WTC11 (cell line): ENCODE data around the gene USP26. TPM values are rescaled to one million over a fixed set of nuclear protein-coding genes. Genes with fewer than 3 reads are reported as not detected.

ENCODE experiments used
- ATAC-seq: fragments of 200-7000 bp; cut with Tn5 transposase; 2 replicates; pipeline ENCODE4 v1.10.0; 2021; ENCODE audit warnings: mild to moderate bottlenecking, moderate library complexity
- CTCF ChIA-PET: fragments of 300-600 bp; sonication (Branson Sonifier 250); formaldehyde crosslinking; loops from one replicate; lab custom pipeline; 2021; ENCODE audit warnings: antibody characterized with exemption; lab: Charles Lee
- POLR2A ChIA-PET: fragments of 350-600 bp; sonication (Branson Sonifier 250); formaldehyde crosslinking; loops from one replicate; lab custom pipeline; 2021; ENCODE audit warnings: antibody characterized with exemption; lab: Charles Lee
- DNase-seq: peaks from one replicate; pipeline ENCODE4 v3.0.0; 2021; ENCODE audit warnings: low spot score
- H3K27ac Mint-ChIP-seq: 2 replicates; pipeline ENCODE4 v1.8.0; 2021; ENCODE audit warnings: mixed read lengths
- H3K27me3 Mint-ChIP-seq: 2 replicates; pipeline ENCODE4 v1.8.0; 2021; ENCODE audit warnings: low read depth, mild to moderate bottlenecking, moderate library complexity, mixed read lengths
- H3K36me3 Mint-ChIP-seq: 2 replicates; pipeline ENCODE4 v1.8.0; 2021; ENCODE audit warnings: mixed read lengths
- H3K4me1 Mint-ChIP-seq: 2 replicates; pipeline ENCODE4 v1.8.0; 2022; ENCODE audit warnings: mixed read lengths
- H3K4me3 Mint-ChIP-seq: 2 replicates; pipeline ENCODE4 v1.8.0; 2021; ENCODE audit warnings: mild to moderate bottlenecking, moderate library complexity, mixed read lengths
- H3K9me3 Mint-ChIP-seq: 2 replicates; pipeline ENCODE4 v1.8.0; 2021; ENCODE audit warnings: mixed read lengths
- CREM ChIP-seq: sonication (generic); formaldehyde crosslinking; IDR thresholded peaks from 2 replicates; pipeline ENCODE4 v1.8.1; 2022; ENCODE audit warnings: mild to moderate bottlenecking, missing genetic modification reagents, moderate library complexity
- EMX1 ChIP-seq: fragments of 250-450 bp; sonication (Bioruptor Pico); IDR thresholded peaks from 2 replicates; pipeline ENCODE4 v1.8.0; 2021; ENCODE audit warnings: mild to moderate bottlenecking
- FOXK1 ChIP-seq: sonication (generic); formaldehyde crosslinking; IDR thresholded peaks from 2 replicates; pipeline ENCODE4 v1.8.0; 2022; ENCODE audit warnings: mild to moderate bottlenecking, moderate library complexity, missing genetic modification reagents
- FOXP1 ChIP-seq: sonication (generic); formaldehyde crosslinking; IDR thresholded peaks from 2 replicates; pipeline ENCODE4 v1.8.0; 2022; ENCODE audit warnings: missing genetic modification reagents, mild to moderate bottlenecking, moderate library complexity, borderline replicate concordance
- GABPB1 ChIP-seq: sonication (generic); formaldehyde crosslinking; IDR thresholded peaks from 2 replicates; pipeline ENCODE4 v1.8.1; 2023; ENCODE audit warnings: mild to moderate bottlenecking, missing genetic modification reagents
- GTF2I ChIP-seq: fragments of 250-450 bp; sonication (Bioruptor Pico); conservative IDR thresholded peaks from 2 replicates; pipeline ENCODE4 v1.4.0; 2021; ENCODE audit warnings: mild to moderate bottlenecking
- NFATC4 ChIP-seq: fragments of 250-450 bp; sonication (Bioruptor Pico); IDR thresholded peaks from 2 replicates; pipeline ENCODE4 v1.9.0; 2021; ENCODE audit warnings: mild to moderate bottlenecking
- NFE2L1 ChIP-seq: sonication (generic); formaldehyde crosslinking; IDR thresholded peaks from 2 replicates; pipeline ENCODE4 v1.8.1; 2023; ENCODE audit warnings: missing genetic modification reagents
- NFYB ChIP-seq: sonication (generic); formaldehyde crosslinking; conservative IDR thresholded peaks from 2 replicates; pipeline ENCODE4 v1.8.0; 2022; ENCODE audit warnings: low read depth, missing genetic modification reagents
- NR2C2 ChIP-seq: sonication (generic); formaldehyde crosslinking; IDR thresholded peaks from 2 replicates; pipeline ENCODE4 v1.8.0; 2022; ENCODE audit warnings: mild to moderate bottlenecking, missing genetic modification reagents
- NR3C1 ChIP-seq: sonication (generic); formaldehyde crosslinking; conservative IDR thresholded peaks from 2 replicates; pipeline ENCODE4 v1.8.1; 2023; ENCODE audit warnings: low read depth, mild to moderate bottlenecking, missing genetic modification reagents
- RELA ChIP-seq: sonication (generic); formaldehyde crosslinking; IDR thresholded peaks from 2 replicates; pipeline ENCODE4 v1.8.1; 2022; ENCODE audit warnings: missing genetic modification reagents, mild to moderate bottlenecking, borderline replicate concordance
- SP1 ChIP-seq: sonication (generic); formaldehyde crosslinking; conservative IDR thresholded peaks from 2 replicates; pipeline ENCODE4 v1.8.1; 2022; ENCODE audit warnings: missing genetic modification reagents
- ZBTB21 ChIP-seq: sonication (generic); formaldehyde crosslinking; IDR thresholded peaks from 2 replicates; pipeline ENCODE4 v1.8.1; 2023; ENCODE audit warnings: mild to moderate bottlenecking, missing genetic modification reagents, borderline replicate concordance
- ZNF219 ChIP-seq: sonication (generic); formaldehyde crosslinking; IDR thresholded peaks from 2 replicates; pipeline ENCODE4 v1.8.0; 2023; ENCODE audit warnings: missing genetic modification reagents, mild to moderate bottlenecking, borderline replicate concordance
- ZNF232 ChIP-seq: sonication (generic); formaldehyde crosslinking; IDR thresholded peaks from 2 replicates; pipeline ENCODE4 v1.8.0; 2022; ENCODE audit warnings: mild to moderate bottlenecking, missing genetic modification reagents
- ZNF671 ChIP-seq: fragments of 250-450 bp; sonication (Bioruptor Pico); IDR thresholded peaks from 2 replicates; pipeline ENCODE4 v1.8.0; 2021; ENCODE audit warnings: mild to moderate bottlenecking
- total RNA-seq: library from RNA; stranded (reverse); gene quantifications from 3 replicates; pipeline ENCODE4 v1.2.3, GENCODE V29; 2021
- TF ChIP-seq, protein P1 (sequence below): sonication (generic); formaldehyde crosslinking; IDR thresholded peaks from 2 replicates; pipeline ENCODE4 v1.8.1; 2023; ENCODE audit warnings: mild to moderate bottlenecking, missing genetic modification reagents, moderate library complexity
- TF ChIP-seq, protein P2 (sequence below): sonication (generic); formaldehyde crosslinking; IDR thresholded peaks from 2 replicates; pipeline ENCODE4 v1.8.1; 2023; ENCODE audit warnings: mild to moderate bottlenecking, missing genetic modification reagents
- TF ChIP-seq, protein P3 (sequence below): sonication (generic); formaldehyde crosslinking; IDR thresholded peaks from 2 replicates; pipeline ENCODE4 v1.8.0; 2022; ENCODE audit warnings: mild to moderate bottlenecking, missing genetic modification reagents
- TF ChIP-seq, protein P4 (sequence below): fragments of 250-450 bp; sonication (Bioruptor Pico); IDR thresholded peaks from 2 replicates; pipeline ENCODE4 v1.9.0; 2021; ENCODE audit warnings: mild to moderate bottlenecking
- TF ChIP-seq, protein P5 (sequence below): fragments of 250-450 bp; sonication (Bioruptor Pico); IDR thresholded peaks from 2 replicates; pipeline ENCODE4 v1.9.0; 2021; ENCODE audit warnings: mild to moderate bottlenecking, borderline replicate concordance
- TF ChIP-seq, protein P6 (sequence below): sonication (generic); formaldehyde crosslinking; IDR thresholded peaks from 2 replicates; pipeline ENCODE4 v1.8.0; 2022; ENCODE audit warnings: missing genetic modification reagents
- TF ChIP-seq, protein P7 (sequence below): sonication (generic); formaldehyde crosslinking; IDR thresholded peaks from 2 replicates; pipeline ENCODE4 v1.8.1; 2023; ENCODE audit warnings: mild to moderate bottlenecking, moderate library complexity, missing genetic modification reagents

The USP26 gene
- total RNA-seq, 1 experiment from 2014 or later, result 0.11 TPM

DNA sequence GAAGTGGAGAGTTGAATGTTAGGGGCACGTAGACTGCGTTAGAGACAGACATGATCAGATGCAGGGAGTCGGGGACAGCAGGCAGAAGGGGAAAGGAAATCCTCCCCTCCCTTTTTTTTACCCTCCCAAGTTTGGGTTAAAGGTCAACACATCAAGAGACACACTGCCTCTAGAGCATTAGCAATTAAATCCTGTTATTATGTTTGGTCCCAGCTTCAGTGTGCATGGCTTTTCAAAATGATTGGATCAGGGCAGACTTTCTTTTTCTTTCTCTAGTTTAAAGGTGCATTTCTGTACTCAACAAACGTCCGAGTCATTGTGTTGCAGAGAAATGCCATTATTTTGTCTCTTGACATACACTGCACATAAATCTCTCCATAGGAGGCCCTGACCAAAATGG lies 63.9 kb downstream of the USP26 start:
- ATAC-seq (no peak), DNase-seq (no peak)
- CTCF ChIA-PET, result no interaction called here
- Mint-ChIP-seq H3K9me3 (peaks cover 5% of the 10 kb centered on the region; the same call in 1 of the 2 replicates), H3K27ac (no peak overlapping the region), H3K4me1 (peaks cover 10% of the 10 kb centered on the region), H3K36me3 (no peaks in the 10 kb centered on the region), H3K27me3 (no peaks in the 10 kb centered on the region), H3K4me3 (no peak overlapping the region)
- TF ChIP-seq SP1 (no peak), NR2C2 (CRISPR knock-in tag) (no peak), GTF2I (CRISPR knock-in tag) (no peak), FOXK1 (CRISPR knock-in tag) (no peak), NFATC4 (no peak), ZBTB21 (CRISPR knock-in tag) (no peak), ZNF232 (CRISPR knock-in tag) (no peak), FOXP1 (no peak), EMX1 (CRISPR knock-in tag) (no peak), NR3C1 (CRISPR knock-in tag) (no peak)
- TF ChIP-seq, protein P1, sequence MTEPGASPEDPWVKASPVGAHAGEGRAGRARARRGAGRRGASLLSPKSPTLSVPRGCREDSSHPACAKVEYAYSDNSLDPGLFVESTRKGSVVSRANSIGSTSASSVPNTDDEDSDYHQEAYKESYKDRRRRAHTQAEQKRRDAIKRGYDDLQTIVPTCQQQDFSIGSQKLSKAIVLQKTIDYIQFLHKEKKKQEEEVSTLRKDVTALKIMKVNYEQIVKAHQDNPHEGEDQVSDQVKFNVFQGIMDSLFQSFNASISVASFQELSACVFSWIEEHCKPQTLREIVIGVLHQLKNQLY (CRISPR knock-in tag), result no peak
- TF ChIP-seq, protein P2, sequence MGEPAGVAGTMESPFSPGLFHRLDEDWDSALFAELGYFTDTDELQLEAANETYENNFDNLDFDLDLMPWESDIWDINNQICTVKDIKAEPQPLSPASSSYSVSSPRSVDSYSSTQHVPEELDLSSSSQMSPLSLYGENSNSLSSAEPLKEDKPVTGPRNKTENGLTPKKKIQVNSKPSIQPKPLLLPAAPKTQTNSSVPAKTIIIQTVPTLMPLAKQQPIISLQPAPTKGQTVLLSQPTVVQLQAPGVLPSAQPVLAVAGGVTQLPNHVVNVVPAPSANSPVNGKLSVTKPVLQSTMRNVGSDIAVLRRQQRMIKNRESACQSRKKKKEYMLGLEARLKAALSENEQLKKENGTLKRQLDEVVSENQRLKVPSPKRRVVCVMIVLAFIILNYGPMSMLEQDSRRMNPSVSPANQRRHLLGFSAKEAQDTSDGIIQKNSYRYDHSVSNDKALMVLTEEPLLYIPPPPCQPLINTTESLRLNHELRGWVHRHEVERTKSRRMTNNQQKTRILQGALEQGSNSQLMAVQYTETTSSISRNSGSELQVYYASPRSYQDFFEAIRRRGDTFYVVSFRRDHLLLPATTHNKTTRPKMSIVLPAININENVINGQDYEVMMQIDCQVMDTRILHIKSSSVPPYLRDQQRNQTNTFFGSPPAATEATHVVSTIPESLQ (CRISPR knock-in tag), result no peak
- TF ChIP-seq, protein P3, sequence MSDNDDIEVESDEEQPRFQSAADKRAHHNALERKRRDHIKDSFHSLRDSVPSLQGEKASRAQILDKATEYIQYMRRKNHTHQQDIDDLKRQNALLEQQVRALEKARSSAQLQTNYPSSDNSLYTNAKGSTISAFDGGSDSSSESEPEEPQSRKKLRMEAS, result no peak
- TF ChIP-seq, protein P4, sequence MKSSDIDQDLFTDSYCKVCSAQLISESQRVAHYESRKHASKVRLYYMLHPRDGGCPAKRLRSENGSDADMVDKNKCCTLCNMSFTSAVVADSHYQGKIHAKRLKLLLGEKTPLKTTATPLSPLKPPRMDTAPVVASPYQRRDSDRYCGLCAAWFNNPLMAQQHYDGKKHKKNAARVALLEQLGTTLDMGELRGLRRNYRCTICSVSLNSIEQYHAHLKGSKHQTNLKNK (CRISPR knock-in tag), result no peak
- TF ChIP-seq, protein P5, sequence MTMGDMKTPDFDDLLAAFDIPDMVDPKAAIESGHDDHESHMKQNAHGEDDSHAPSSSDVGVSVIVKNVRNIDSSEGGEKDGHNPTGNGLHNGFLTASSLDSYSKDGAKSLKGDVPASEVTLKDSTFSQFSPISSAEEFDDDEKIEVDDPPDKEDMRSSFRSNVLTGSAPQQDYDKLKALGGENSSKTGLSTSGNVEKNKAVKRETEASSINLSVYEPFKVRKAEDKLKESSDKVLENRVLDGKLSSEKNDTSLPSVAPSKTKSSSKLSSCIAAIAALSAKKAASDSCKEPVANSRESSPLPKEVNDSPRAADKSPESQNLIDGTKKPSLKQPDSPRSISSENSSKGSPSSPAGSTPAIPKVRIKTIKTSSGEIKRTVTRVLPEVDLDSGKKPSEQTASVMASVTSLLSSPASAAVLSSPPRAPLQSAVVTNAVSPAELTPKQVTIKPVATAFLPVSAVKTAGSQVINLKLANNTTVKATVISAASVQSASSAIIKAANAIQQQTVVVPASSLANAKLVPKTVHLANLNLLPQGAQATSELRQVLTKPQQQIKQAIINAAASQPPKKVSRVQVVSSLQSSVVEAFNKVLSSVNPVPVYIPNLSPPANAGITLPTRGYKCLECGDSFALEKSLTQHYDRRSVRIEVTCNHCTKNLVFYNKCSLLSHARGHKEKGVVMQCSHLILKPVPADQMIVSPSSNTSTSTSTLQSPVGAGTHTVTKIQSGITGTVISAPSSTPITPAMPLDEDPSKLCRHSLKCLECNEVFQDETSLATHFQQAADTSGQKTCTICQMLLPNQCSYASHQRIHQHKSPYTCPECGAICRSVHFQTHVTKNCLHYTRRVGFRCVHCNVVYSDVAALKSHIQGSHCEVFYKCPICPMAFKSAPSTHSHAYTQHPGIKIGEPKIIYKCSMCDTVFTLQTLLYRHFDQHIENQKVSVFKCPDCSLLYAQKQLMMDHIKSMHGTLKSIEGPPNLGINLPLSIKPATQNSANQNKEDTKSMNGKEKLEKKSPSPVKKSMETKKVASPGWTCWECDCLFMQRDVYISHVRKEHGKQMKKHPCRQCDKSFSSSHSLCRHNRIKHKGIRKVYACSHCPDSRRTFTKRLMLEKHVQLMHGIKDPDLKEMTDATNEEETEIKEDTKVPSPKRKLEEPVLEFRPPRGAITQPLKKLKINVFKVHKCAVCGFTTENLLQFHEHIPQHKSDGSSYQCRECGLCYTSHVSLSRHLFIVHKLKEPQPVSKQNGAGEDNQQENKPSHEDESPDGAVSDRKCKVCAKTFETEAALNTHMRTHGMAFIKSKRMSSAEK, result no peak
- POLR2A ChIA-PET, result no interaction called here

DNA sequence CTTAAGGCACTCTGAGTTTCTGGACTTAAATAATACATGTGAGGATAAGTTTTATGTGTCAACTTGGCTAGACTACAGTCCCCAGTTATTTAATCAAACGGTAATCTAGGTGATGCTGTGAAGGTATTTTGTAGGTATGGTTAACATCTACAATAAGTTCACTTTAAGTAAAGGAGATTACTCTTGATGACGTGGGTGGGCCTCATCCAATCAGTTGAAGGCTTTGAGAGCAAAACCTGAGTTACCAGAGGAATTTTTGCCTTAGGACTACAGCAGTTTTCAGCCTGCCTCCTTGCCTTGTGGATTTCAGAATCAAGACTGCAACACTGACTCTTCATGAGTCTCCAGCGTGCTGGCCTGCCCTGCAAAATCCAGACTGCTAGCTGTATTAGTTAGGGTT lies 78.7 kb downstream of the USP26 start:
- H3K9me3 Mint-ChIP-seq, result no peaks in the 10 kb centered on the region
- no peaks in the 10 kb centered on the region for H3K27me3 Mint-ChIP-seq
- no peaks in the 10 kb centered on the region for H3K36me3 Mint-ChIP-seq
- DNase-seq (no peak), ATAC-seq (no peak)
- ChIA-PET POLR2A (no interaction called here), CTCF (no interaction called here)
- H3K27ac Mint-ChIP-seq, result no peak overlapping the region
- H3K4me1 Mint-ChIP-seq, result no peaks in the 10 kb centered on the region
- no peak overlapping the region for H3K4me3 Mint-ChIP-seq
- no peak for TF ChIP-seq FOXP1
- TF ChIP-seq GABPB1 (CRISPR knock-in tag), result no peak
- no peak for TF ChIP-seq ZNF671
- TF ChIP-seq ZNF219 (CRISPR knock-in tag), result no peak
- TF ChIP-seq NFE2L1 (CRISPR knock-in tag), result no peak
- no peak for TF ChIP-seq CREM (CRISPR knock-in tag)
- TF ChIP-seq, protein P6, sequence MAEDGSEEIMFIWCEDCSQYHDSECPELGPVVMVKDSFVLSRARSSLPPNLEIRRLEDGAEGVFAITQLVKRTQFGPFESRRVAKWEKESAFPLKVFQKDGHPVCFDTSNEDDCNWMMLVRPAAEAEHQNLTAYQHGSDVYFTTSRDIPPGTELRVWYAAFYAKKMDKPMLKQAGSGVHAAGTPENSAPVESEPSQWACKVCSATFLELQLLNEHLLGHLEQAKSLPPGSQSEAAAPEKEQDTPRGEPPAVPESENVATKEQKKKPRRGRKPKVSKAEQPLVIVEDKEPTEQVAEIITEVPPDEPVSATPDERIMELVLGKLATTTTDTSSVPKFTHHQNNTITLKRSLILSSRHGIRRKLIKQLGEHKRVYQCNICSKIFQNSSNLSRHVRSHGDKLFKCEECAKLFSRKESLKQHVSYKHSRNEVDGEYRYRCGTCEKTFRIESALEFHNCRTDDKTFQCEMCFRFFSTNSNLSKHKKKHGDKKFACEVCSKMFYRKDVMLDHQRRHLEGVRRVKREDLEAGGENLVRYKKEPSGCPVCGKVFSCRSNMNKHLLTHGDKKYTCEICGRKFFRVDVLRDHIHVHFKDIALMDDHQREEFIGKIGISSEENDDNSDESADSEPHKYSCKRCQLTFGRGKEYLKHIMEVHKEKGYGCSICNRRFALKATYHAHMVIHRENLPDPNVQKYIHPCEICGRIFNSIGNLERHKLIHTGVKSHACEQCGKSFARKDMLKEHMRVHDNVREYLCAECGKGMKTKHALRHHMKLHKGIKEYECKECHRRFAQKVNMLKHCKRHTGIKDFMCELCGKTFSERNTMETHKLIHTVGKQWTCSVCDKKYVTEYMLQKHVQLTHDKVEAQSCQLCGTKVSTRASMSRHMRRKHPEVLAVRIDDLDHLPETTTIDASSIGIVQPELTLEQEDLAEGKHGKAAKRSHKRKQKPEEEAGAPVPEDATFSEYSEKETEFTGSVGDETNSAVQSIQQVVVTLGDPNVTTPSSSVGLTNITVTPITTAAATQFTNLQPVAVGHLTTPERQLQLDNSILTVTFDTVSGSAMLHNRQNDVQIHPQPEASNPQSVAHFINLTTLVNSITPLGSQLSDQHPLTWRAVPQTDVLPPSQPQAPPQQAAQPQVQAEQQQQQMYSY (CRISPR knock-in tag), result no peak
- TF ChIP-seq, protein P7, sequence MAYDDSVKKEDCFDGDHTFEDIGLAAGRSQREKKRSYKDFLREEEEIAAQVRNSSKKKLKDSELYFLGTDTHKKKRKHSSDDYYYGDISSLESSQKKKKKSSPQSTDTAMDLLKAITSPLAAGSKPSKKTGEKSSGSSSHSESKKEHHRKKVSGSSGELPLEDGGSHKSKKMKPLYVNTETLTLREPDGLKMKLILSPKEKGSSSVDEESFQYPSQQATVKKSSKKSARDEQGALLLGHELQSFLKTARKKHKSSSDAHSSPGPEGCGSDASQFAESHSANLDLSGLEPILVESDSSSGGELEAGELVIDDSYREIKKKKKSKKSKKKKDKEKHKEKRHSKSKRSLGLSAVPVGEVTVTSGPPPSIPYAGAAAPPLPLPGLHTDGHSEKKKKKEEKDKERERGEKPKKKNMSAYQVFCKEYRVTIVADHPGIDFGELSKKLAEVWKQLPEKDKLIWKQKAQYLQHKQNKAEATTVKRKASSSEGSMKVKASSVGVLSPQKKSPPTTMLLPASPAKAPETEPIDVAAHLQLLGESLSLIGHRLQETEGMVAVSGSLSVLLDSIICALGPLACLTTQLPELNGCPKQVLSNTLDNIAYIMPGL (CRISPR knock-in tag), result no peak
- TF ChIP-seq RELA (CRISPR knock-in tag), result no peak
- no peak for TF ChIP-seq NFYB (CRISPR knock-in tag)
